GM12878 (cell line): ENCODE results near the gene ATP5PD. TPM values are rescaled to one million over a fixed set of nuclear protein-coding genes. Genes with fewer than 3 reads are reported as not detected.

ENCODE experiments used
- BACH1 ChIP-seq: fragments of 450-650 bp; IDR thresholded peaks from 2 replicates; pipeline ENCODE4 v1.6.1; 2017; ENCODE audit warnings: mild to moderate bottlenecking, borderline replicate concordance
- BHLHE40 ChIP-seq, 2 experiments: fragments of 450-650 bp in 1 of 2; IDR thresholded peaks; 2 replicates each; pipeline ENCODE4 v1.6.1; 2011 to 2017; ENCODE audit warnings: low read depth in 2 of 2, borderline replicate concordance in 1 of 2, improper control_type of control experiment in 1 of 2, low read length in 1 of 2, mild to moderate bottlenecking in 1 of 2
- LARP7 ChIP-seq: fragments of 450-650 bp; IDR thresholded peaks from 2 replicates; pipeline ENCODE4 v1.6.1; 2017; ENCODE audit warnings: mild to moderate bottlenecking
- MTA2 ChIP-seq: fragments of 450-650 bp; IDR thresholded peaks from 2 replicates; pipeline ENCODE4 v1.6.1; 2016; ENCODE audit warnings: low read depth, mild to moderate bottlenecking, moderate library complexity
- POU2F2 ChIP-seq: IDR thresholded peaks from 3 replicates; pipeline ENCODE4 v1.6.1; 2011; ENCODE audit warnings: low read depth, mild to moderate bottlenecking, low read length, borderline replicate concordance
- RAD21 ChIP-seq: IDR thresholded peaks from 2 replicates; pipeline ENCODE4 v1.6.1; 2011; ENCODE audit warnings: mild to moderate bottlenecking, low read depth, low read length, moderate library complexity; ENCODE audit not compliant: insufficient read depth
- RFX5 ChIP-seq: IDR thresholded peaks from 2 replicates; pipeline ENCODE4 v1.6.1; 2011; ENCODE audit warnings: low read depth, low read length, improper control_type of control experiment
- SMAD1 ChIP-seq: fragments of 450-650 bp; IDR thresholded peaks from 2 replicates; pipeline ENCODE4 v1.6.1; 2018; ENCODE audit warnings: mild to moderate bottlenecking, low read depth; ENCODE audit not compliant: partially characterized antibody
- SMAD5 ChIP-seq: IDR thresholded peaks from 2 replicates; pipeline ENCODE4 v1.6.1; 2016; ENCODE audit warnings: antibody characterized with exemption, low read depth
- SP1 ChIP-seq: IDR thresholded peaks from one replicate; pipeline ENCODE4 v1.6.1; 2011; ENCODE audit warnings: low read depth, low read length
- TCF7 ChIP-seq: IDR thresholded peaks from 2 replicates; pipeline ENCODE4 v1.6.1; 2014; ENCODE audit warnings: antibody characterized with exemption, borderline replicate concordance
- ZNF24 ChIP-seq: fragments of 450-650 bp; IDR thresholded peaks from 2 replicates; pipeline ENCODE4 v1.6.1; 2017; ENCODE audit warnings: antibody characterized with exemption, mild to moderate bottlenecking
- ZZZ3 ChIP-seq: IDR thresholded peaks from 2 replicates; pipeline ENCODE4 v1.6.1; 2011; ENCODE audit warnings: low read depth; ENCODE audit not compliant: control insufficient read depth, insufficient read length
- polyA plus RNA-seq, 11 experiments: library from polyadenylated mRNA; depleted of rRNA in 4 of 11; unstranded in 6 of 11; stranded (reverse) in 5 of 11; fragments of >200 nt; fragmentation: Nextera tagmentation in 4 of 11; fragmentation: Illumina TruSeq in 1 of 11; extraction: Ambion mirVana in 4 of 11; extraction: Trizol in 1 of 11; gene quantifications; 1 replicate in 1 of 11; 2 replicates in 10 of 11; pipeline versions ENCODE4 v1.2.1 to v1.2.3, GENCODE V29; 2011 to 2016; ENCODE audit warnings: inconsistent platforms in 2 of 11, missing spikeins in 2 of 11, low read depth in 1 of 11
- total RNA-seq, 4 experiments: library from RNA; depleted of rRNA in 3 of 4; stranded (reverse); fragments of >200 nt in 3 of 4; fragmentation: Illumina TruSeq in 1 of 4; extraction: Trizol in 1 of 4; gene quantifications; 2 replicates each; pipeline versions ENCODE4 v1.2.1 to v1.2.3, GENCODE V29; 2013 to 2021
- TF ChIP-seq, protein P1 (sequence below): fragments of 450-650 bp; IDR thresholded peaks from 2 replicates; pipeline ENCODE4 v1.6.1; 2017; ENCODE audit warnings: antibody characterized with exemption, mild to moderate bottlenecking, moderate library complexity
- TF ChIP-seq, protein P2 (sequence below): fragments of 450-650 bp; conservative IDR thresholded peaks from 2 replicates; pipeline ENCODE4 v1.6.1; 2017; ENCODE audit warnings: mild to moderate bottlenecking, moderate library complexity
- TF ChIP-seq, protein P3 (sequence below): IDR thresholded peaks from 2 replicates; pipeline ENCODE4 v1.6.1; 2012; ENCODE audit warnings: mild to moderate bottlenecking, low read depth, low read length
- TF ChIP-seq, protein P4 (sequence below): fragments of 450-650 bp; IDR thresholded peaks from 2 replicates; pipeline ENCODE4 v1.6.1; 2017; ENCODE audit warnings: mild to moderate bottlenecking
- TF ChIP-seq, protein P5 (sequence below): IDR thresholded peaks from 2 replicates; pipeline ENCODE4 v1.6.1; 2012; ENCODE audit warnings: low read depth, low read length, improper control_type of control experiment

The ATP5PD gene
- total and polyA plus RNA-seq, 10 of the 15 experiments (the other 5 are each of a cell fraction or from before 2014, with no cell fraction given): 172 to 772 (median 321) TPM

DNA sequence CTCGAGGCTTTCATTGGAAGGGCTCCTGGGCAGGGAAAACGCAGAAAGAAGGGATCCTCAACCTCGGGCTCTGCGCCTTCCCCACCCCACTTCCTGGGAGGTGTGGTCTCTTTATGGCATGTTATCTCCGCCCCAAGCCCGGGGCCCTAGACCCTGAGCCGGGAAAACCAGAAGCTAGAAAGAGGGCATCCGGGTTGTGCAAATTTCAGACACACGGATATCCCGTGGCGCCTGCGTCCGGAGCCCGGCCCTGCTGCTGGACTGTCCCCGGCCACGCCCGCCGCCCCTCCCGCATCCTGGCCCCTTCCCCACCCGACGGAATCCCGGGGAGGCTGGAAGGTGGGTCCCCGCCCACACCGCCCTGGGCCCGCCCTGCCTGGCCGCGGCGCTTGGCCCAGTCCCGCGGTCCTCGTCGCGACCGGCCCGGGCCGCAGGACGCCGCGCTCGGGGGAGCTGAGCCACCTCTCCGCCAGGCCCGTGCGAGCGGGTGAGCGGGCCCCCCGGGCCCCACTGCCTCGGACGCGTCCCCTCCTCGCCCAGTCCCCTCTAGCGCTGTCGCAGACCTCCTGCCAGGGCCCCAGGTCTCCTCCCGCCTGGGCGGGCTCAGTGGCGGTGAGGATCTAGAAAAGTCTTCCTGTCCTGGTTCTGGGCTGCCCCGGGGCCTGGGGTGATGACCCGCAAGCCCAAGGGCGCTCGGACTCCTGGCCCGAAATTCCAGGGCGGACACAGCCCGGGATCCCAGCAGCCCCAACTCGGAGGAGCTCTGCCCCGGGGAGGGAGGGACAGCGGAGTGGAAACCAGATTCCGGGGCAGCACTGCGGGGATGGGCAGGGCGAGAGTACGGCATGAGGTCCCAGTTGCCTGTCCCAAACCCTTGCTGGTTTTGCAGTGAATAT lies 41.0 kb upstream of the ATP5PD start, which contains the start of gene SLC16A5 (continued):
- TF ChIP-seq BHLHE40 (IDR thresholded peaks at IDR 0.05; ENCODE audit: borderline replicate concordance in 1 of 2, low read depth in 2 of 2, low read length in 1 of 2) (peak; percentile 7 to 46; a peak in 1 of 4 replicates), SMAD5 (no peak), RFX5 (no peak), SMAD1 (no peak), LARP7 (peak; percentile 58; the same call in 1 of the 2 replicates), ZNF24 (no peak), MTA2 (no peak), TCF7 (no peak), ZZZ3 (no peak), RAD21 (no peak), BACH1 (0 out of 2 replicates have a peak, but pooled peaks have one; percentile 18), POU2F2 (no peak), SP1 (no peak)
- TF ChIP-seq, protein P1, sequence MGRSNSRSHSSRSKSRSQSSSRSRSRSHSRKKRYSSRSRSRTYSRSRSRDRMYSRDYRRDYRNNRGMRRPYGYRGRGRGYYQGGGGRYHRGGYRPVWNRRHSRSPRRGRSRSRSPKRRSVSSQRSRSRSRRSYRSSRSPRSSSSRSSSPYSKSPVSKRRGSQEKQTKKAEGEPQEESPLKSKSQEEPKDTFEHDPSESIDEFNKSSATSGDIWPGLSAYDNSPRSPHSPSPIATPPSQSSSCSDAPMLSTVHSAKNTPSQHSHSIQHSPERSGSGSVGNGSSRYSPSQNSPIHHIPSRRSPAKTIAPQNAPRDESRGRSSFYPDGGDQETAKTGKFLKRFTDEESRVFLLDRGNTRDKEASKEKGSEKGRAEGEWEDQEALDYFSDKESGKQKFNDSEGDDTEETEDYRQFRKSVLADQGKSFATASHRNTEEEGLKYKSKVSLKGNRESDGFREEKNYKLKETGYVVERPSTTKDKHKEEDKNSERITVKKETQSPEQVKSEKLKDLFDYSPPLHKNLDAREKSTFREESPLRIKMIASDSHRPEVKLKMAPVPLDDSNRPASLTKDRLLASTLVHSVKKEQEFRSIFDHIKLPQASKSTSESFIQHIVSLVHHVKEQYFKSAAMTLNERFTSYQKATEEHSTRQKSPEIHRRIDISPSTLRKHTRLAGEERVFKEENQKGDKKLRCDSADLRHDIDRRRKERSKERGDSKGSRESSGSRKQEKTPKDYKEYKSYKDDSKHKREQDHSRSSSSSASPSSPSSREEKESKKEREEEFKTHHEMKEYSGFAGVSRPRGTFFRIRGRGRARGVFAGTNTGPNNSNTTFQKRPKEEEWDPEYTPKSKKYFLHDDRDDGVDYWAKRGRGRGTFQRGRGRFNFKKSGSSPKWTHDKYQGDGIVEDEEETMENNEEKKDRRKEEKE: no peak
- TF ChIP-seq, protein P2, sequence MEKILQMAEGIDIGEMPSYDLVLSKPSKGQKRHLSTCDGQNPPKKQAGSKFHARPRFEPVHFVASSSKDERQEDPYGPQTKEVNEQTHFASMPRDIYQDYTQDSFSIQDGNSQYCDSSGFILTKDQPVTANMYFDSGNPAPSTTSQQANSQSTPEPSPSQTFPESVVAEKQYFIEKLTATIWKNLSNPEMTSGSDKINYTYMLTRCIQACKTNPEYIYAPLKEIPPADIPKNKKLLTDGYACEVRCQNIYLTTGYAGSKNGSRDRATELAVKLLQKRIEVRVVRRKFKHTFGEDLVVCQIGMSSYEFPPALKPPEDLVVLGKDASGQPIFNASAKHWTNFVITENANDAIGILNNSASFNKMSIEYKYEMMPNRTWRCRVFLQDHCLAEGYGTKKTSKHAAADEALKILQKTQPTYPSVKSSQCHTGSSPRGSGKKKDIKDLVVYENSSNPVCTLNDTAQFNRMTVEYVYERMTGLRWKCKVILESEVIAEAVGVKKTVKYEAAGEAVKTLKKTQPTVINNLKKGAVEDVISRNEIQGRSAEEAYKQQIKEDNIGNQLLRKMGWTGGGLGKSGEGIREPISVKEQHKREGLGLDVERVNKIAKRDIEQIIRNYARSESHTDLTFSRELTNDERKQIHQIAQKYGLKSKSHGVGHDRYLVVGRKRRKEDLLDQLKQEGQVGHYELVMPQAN: no peak
- TF ChIP-seq, protein P3, sequence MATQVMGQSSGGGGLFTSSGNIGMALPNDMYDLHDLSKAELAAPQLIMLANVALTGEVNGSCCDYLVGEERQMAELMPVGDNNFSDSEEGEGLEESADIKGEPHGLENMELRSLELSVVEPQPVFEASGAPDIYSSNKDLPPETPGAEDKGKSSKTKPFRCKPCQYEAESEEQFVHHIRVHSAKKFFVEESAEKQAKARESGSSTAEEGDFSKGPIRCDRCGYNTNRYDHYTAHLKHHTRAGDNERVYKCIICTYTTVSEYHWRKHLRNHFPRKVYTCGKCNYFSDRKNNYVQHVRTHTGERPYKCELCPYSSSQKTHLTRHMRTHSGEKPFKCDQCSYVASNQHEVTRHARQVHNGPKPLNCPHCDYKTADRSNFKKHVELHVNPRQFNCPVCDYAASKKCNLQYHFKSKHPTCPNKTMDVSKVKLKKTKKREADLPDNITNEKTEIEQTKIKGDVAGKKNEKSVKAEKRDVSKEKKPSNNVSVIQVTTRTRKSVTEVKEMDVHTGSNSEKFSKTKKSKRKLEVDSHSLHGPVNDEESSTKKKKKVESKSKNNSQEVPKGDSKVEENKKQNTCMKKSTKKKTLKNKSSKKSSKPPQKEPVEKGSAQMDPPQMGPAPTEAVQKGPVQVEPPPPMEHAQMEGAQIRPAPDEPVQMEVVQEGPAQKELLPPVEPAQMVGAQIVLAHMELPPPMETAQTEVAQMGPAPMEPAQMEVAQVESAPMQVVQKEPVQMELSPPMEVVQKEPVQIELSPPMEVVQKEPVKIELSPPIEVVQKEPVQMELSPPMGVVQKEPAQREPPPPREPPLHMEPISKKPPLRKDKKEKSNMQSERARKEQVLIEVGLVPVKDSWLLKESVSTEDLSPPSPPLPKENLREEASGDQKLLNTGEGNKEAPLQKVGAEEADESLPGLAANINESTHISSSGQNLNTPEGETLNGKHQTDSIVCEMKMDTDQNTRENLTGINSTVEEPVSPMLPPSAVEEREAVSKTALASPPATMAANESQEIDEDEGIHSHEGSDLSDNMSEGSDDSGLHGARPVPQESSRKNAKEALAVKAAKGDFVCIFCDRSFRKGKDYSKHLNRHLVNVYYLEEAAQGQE: peak; percentile 20; the same call in 1 of the 2 replicates
- TF ChIP-seq, protein P4, sequence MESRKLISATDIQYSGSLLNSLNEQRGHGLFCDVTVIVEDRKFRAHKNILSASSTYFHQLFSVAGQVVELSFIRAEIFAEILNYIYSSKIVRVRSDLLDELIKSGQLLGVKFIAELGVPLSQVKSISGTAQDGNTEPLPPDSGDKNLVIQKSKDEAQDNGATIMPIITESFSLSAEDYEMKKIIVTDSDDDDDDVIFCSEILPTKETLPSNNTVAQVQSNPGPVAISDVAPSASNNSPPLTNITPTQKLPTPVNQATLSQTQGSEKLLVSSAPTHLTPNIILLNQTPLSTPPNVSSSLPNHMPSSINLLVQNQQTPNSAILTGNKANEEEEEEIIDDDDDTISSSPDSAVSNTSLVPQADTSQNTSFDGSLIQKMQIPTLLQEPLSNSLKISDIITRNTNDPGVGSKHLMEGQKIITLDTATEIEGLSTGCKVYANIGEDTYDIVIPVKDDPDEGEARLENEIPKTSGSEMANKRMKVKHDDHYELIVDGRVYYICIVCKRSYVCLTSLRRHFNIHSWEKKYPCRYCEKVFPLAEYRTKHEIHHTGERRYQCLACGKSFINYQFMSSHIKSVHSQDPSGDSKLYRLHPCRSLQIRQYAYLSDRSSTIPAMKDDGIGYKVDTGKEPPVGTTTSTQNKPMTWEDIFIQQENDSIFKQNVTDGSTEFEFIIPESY: no peak
- TF ChIP-seq, protein P5, sequence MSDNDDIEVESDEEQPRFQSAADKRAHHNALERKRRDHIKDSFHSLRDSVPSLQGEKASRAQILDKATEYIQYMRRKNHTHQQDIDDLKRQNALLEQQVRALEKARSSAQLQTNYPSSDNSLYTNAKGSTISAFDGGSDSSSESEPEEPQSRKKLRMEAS: no peak
